ENCODE measurements around the gene GRK1.

The GRK1 gene

GRCh38 chr13:113638173-113638746 is 28.8 kb upstream of the GRK1 start:
- TF ChIP-seq CTCF (IDR thresholded peaks at IDR 0.05; ENCODE audit: borderline replicate concordance, insufficient read depth, low read depth, low read length) = no peak
- H3K4me3 ChIP-seq (ENCODE audit: low read depth, low read length) = no peak overlapping the region

GRCh38 chr13:113638806-113639205 is 28.2 kb upstream of the GRK1 start:
- no peak for TF ChIP-seq CTCF (IDR thresholded peaks at IDR 0.05; ENCODE audit: borderline replicate concordance, insufficient read depth, low read depth, low read length)
- H3K4me3 ChIP-seq (ENCODE audit: low read depth, low read length) = no peak overlapping the region

- H3K4me3 ChIP-seq (ENCODE audit: low read depth, low read length) = no peak overlapping the region
- no peak for TF ChIP-seq CTCF (IDR thresholded peaks at IDR 0.05; ENCODE audit: borderline replicate concordance, insufficient read depth, low read depth, low read length)
These were observed 27.3 kb upstream of the GRK1 start for GRCh38 chr13:113639616-113640262.

- no peak overlapping the region for H3K4me3 ChIP-seq (ENCODE audit: low read depth, low read length)
- no peak for TF ChIP-seq CTCF (IDR thresholded peaks at IDR 0.05; ENCODE audit: borderline replicate concordance, insufficient read depth, low read depth, low read length)
These were observed 25.6 kb upstream of the GRK1 start for GRCh38 chr13:113641426-113641825.

- no peak for TF ChIP-seq CTCF (IDR thresholded peaks at IDR 0.05; ENCODE audit: borderline replicate concordance, insufficient read depth, low read depth, low read length)
- H3K4me3 ChIP-seq (ENCODE audit: low read depth, low read length) = no peak overlapping the region
These were observed 24.5 kb upstream of the GRK1 start for GRCh38 chr13:113642563-113642962.

GRCh38 chr13:113643593-113643992 is 23.4 kb upstream of the GRK1 start:
- no peak overlapping the region for H3K4me3 ChIP-seq (ENCODE audit: low read depth, low read length)
- TF ChIP-seq CTCF (IDR thresholded peaks at IDR 0.05; ENCODE audit: borderline replicate concordance, insufficient read depth, low read depth, low read length) = no peak

GRCh38 chr13:113644800-113645199 is 22.2 kb upstream of the GRK1 start:
- H3K4me3 ChIP-seq (ENCODE audit: low read depth, low read length) = no peak overlapping the region
- no peak for TF ChIP-seq CTCF (IDR thresholded peaks at IDR 0.05; ENCODE audit: borderline replicate concordance, insufficient read depth, low read depth, low read length)

Measured in GM12875 (cell line).